KG1 (cell line): ENCODE results near the gene TAS2R42.

Source experiments
- DNase-seq: peaks from one replicate; lab custom pipeline; 2025; lab: John Stamatoyannopoulos, UW

TAS2R42 gene, protein sequence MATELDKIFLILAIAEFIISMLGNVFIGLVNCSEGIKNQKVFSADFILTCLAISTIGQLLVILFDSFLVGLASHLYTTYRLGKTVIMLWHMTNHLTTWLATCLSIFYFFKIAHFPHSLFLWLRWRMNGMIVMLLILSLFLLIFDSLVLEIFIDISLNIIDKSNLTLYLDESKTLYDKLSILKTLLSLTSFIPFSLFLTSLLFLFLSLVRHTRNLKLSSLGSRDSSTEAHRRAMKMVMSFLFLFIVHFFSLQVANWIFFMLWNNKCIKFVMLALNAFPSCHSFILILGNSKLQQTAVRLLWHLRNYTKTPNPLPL

DNA sequence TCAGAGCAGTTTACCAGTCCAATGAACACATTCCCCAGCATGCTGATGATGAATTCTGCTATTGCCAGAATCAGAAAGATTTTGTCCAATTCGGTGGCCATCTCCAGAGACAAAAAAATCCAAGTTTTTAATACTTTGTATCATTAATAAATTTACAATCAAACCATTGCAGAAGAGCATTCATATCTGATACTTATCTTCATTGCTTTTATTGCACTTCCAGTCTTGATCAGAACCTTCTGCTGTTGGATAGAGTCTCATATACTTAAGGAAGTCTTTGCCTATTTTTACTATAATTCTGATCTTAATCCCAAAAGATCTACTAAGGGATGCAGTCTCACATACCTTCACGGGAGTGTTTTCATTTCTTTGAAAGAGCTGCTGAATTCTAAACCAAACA is at the start of gene TAS2R42:
Gene TAS2R42 (minus strand): TSS at position 101 of the 400 bp plus-strand sequence. CDS start 0 bp downstream, at position 101.
- no peak for DNase-seq

DNA sequence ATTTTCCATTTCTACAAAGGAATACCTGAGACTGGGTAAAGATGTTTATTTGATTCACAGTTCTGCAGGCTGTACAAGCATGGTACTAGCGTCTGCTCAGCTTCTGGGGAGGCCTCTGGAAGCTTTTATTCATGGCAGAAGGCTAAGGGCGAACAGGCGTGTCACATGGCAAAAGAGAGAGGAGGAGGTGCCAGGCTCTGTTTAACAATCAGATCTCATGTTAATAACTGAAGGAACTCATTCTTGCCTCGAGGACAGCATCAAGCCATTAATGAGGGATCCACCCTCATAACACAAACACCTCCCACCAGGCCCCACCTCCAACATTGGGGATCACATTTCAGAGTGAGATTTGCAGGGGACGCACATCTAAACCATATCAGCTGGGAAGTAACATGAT is 46.8 kb upstream of the TAS2R42 start:
- DNase-seq = no peak

DNA sequence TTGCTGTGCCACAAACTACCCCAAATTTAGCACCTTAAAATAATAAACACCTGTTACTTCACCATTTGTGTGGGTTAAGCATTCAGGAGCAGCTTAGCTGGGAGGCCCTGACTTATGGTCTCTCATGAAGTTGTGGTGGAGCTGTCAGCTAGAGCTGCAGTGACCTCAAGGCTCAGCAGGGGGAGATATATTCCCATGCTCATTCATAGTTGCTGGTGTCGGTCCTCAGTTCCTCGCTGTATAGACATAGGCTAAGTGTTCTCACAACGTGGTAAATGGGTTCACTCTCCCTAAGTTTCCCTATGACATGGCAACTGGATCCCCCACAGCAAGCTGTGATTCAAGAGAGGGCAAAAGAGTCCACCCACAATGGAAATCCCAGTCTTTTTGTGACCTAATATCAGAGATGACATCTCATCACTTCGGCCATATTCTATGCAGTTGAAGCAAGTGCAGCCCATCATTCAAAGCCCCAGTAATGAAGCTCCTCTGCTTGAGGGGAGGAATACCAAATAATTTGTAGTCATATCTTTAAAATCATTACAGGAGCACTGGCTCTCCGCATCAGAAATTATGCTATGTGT is 41.7 kb upstream of the TAS2R42 start:
- DNase-seq = no peak

DNA sequence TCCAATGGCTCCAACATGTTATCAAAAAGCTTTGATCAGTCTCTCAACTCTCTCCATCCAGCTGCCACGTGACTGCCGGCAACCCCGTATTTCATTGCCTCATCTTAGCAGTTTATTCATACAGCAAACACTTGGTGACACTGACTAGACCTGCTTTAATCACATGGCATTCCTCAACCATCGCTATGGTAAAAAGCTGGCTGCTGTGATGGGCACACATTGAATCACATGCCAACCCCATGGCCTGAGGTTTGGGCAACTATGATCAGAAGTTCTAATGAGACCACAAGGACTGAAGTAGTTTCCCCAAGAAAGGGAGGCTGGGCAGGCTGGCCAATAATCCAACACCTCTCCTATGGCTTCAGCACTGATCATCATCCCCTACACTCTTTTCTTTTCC is 40.6 kb upstream of the TAS2R42 start:
- no peak for DNase-seq

DNA sequence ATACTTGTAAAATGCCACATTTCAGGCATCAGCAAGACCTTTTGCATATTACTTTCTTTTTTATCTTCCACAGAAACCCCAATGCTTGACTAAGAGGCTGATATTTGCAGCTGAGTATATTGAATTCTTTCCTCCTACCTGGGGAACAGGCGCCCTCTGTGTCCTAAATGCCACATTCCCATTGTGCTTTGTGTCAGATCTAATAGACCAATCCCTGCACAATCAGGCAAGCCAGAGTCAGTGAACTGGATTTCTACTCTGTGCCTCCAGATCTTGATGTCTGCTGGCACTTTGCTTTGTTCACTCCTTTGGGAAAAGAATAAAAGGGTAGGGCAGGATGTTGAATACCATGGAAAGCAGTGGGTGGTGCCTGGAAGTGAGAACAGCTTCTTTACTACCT is 22.4 kb upstream of the TAS2R42 start:
- no peak for DNase-seq

DNA sequence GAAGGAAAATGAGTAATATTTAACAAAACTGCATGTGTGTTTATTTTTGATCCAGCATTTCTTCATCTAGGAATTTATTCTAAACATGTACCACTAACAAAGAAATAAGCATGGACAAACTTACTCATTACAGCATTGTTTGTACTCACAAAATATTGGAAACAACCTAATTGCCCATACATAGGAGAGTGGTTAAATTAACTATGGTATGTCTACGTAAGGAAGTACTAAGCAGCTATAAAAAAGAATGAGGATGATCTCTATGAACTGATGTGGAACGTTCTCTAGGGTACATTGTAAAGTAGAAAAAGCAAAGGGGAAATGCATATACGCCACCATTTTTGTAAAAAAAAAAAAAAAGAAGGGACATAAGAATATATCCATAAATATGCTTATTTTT is 17.4 kb upstream of the TAS2R42 start:
- no peak for DNase-seq

DNA sequence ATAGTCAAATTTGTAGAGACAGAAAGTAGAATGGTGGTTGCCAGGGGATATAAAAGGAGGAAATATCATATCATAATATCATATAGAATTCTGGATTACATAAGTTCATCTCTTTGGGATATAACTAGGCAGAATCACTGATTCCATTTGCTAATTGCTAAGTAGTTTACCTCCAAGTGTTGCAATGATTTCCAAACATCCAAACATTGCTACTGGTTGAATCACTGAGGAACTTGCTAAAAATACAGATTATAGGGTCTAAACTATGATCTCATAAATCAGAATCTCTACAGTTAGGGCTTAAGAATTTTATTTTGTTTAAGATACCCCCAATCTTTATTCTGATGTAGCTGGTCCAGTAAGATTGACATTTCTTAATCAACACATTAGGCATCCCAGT is 16.1 kb upstream of the TAS2R42 start:
- DNase-seq = no peak

DNA sequence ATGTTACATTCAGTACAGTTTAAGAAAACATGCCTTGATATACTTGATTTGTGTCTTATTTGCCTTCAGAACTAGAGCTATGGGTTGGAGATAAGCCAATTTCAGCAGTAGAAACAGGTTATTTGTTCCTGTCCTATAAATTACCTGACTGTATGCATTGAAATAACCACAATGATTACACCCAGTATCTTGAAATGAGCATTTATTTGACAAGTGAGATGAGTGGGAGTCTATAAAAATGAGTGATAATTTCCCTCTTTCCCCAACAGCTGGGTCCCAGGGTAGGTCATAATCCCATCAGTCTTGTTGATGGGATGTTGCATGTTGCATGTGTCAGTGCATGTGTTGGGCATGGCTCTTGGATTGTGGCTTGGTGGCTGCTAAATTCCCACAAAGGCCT is 3.7 kb downstream of the TAS2R42 start:
- DNase-seq = no peak

DNA sequence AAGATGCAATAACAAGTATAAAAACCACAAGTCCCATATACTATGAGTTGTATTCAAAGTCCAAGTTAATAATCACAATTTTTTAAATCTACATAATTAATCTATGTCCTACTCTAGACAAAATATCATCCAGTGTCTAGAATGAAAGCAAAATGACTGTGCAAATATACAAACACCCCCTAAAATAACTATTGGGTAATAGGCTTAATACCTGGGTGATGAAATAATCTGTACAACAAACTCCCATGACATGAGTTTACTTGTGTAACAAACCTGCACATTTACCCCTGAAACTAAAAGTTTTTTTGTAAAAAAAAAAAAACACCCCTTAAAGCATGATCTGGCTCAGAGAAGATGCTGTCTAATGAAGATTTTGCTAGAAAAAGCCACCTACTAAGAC is 4.2 kb downstream of the TAS2R42 start:
- no peak for DNase-seq

DNA sequence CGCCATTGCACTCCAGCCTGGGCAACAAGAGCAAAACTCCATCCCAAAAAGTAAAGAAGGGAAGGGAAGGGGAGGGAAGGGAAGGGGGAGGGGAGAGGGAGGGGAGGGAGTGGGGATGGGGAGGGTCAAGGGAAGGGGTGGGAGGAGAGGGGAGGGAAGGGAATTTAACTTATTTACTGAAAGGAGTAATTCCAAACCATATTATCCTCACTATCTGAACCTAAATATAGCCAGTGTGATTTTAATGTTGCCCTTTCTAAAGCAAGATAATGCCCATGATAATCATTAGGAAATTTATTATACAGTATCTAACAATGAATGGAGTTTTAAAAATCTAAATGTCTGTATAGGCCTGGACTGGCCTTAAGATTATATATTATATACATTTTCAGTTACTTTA is 8.5 kb downstream of the TAS2R42 start:
- no peak for DNase-seq

DNA sequence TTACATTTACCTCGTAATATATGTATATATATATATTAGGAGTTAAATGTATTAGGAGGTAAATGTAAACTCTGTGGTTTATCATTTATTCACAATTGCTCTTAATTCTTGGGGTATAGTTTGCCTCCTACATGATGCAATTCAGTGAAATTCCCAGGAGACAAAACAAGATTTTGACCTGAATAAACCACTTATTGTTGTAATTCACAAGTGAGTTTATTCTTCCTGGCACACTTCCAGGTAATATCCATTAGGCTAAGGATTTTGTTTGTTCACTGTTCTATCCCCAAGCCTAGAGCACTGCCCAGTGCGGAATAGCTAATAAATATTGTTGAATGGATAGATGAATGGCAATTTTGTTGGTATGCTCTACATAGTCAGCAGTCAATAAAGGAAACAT is 12.7 kb downstream of the TAS2R42 start:
- no peak for DNase-seq

DNA sequence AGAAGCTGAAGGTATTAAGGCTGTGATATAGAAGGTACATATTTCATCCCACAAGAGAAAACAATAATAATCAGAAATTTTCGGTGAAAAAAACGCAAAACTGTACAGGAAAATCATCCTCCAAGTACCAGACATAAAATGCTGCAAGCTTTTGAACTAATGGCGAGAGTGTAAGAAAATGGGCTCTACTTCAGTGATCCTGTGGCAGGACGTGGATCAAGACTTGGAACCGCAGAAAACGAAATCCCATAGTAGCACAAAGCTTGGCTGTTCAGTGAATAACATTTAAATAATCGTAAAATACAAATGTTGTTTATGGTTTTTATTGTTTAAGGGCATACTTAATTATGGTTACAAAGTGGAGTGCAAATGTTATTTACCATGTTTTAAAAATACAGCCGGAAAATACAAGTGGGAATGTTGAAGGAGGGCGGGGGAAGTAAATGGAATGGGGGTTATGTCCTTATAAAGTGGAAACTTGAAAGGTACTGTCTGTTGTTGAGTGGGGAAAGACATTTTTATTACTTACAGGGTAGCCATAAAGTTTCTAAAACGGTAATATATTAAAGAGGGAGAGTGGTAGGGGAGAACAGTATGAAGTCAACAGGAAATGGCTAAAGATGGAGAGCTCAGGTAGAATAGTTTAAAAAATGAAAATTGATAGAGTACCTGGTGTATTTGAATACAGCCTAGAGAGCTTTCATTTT is 14.6 kb downstream of the TAS2R42 start:
- no peak for DNase-seq

DNA sequence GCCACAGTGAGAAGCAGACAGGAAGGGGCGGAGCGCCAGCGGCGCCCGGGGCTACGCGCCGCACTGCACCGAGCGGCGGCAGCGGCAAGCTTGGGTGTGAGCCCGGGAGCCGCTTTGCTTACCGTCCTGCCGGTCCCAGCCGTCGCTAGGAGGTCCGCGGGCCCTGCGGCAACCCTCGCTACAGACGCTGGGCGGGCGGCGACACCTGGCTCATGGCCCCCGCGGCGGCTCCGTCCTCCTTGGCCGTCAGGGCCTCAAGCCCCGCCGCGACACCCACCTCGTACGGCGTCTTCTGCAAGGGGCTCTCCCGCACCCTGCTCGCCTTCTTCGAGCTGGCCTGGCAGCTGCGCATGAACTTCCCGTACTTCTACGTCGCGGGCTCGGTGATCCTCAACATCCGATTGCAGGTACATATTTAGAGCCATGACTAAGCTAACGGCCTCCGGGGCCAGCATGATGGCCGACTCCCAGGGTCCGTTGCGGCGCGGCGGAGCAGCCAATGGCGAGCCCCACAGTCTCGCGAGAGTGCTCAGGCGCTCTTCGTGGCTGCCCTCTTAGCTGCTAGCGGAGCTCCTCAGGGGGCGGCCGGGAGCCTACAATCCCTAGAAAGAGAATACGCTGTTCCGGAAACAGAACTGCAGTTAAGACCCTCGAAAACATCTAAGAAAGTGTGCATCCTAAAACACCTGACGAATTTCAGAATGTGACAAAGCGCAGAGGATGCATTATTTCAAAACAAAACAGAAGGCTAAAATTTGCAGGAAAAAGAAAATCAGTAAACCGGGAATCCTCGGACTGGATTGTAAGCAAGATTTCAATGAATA is 15.4 kb downstream of the TAS2R42 start, which contains the start of gene SMIM10L1:
Gene SMIM10L1 (plus strand): TSS at position 50 of the 824 bp plus-strand sequence. CDS start 163 bp downstream, at position 213.
- peak; percentile 28 for DNase-seq

DNA sequence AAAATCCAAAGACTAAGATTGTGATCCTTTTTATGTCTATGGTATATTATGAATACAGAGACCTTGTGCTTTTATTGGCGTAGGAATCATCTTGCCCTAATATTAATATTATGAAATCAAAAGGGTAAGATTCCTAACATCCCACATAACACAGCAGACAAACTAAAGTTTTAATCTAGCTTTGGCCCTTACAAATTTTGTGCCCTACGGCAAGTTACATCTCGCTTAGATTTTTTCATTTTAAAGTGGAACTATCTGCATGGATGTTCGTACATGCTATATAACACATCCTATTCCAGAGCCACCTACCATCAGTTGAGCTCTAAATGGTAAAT is 16.0 kb downstream of the TAS2R42 start:
- DNase-seq = no peak

DNA sequence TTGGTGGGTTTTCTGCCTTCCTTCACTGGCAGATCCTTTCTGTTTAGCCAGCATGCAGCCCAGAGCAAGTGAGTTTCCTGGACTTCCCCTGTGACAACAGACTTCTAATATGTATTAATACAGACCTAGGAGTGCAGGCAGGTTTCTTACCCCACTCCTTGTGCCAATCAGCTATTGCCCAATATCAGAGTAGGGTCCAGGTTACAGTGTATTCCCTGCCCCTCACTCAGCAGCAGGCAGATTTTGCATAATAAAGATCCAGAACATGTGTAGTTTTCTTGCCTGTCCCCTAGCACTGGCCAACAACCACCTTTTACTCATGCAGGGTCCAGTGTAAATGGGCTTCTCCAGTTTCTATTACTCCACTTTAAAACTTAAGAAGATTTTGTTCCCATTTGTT is 20.4 kb downstream of the TAS2R42 start:
- no peak for DNase-seq

DNA sequence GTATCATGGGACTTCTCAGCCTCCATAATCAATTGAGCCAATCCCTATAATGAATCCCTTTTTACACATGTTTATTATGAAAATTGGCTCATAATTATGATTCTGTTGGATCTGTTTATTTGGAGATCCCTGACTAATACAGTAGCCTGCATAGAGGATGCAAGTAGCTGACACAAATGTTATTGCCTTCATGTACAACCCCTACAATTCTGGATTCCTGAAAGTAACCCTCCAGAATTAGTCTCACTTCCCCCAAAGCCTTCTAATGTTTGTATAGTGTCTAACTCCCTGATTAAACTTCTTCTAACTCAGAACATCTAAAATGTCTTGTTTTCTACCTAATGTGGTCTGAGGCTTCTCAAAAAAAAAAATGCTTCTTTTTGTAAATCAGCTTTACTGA is 22.4 kb downstream of the TAS2R42 start:
- DNase-seq = no peak

DNA sequence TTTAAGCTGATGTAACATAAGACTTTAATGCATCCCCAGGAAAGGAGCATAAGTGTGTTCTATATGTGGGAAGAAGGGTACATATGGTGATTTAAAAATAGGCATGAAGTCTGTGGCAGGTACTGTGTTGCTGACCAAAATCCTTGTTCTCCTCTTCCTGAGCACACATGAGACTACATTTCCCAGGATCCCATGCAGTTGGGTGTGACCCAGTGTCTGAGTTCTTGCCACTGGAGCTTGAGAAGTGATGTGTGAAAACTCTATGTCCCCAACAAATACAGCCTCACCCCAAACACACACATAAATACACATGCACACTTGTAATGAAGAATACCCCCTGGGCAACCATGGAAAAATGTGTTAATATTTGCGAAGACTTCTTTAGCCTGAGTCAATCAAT is 24.2 kb downstream of the TAS2R42 start:
- DNase-seq = no peak

DNA sequence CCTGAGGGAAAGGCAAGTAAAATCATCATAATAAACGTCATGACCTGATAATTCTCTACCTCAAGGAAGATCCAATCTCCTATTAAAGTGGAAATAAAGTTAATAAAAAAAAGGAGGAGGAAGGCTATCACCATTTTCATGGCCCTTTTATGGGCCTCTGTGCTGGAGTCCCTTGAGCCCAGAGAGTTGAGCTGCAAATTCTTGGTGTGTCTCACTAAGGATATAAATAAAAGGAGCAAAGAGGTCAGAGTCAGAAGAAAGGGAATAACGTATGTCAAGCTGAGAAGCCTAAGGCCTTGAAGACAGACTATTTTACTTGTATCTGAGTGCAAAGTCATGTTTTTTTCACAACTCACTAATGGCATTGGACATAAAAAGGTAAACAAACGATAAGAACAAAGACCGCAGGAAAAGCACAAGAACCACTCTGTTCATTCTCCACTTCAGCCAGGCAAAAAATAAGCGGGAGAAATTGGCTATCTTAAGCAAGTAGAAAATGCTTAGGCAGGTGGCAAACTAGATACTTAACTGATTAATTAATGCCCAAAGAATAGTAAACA is 27.8 kb downstream of the TAS2R42 start:
- DNase-seq = no peak

DNA sequence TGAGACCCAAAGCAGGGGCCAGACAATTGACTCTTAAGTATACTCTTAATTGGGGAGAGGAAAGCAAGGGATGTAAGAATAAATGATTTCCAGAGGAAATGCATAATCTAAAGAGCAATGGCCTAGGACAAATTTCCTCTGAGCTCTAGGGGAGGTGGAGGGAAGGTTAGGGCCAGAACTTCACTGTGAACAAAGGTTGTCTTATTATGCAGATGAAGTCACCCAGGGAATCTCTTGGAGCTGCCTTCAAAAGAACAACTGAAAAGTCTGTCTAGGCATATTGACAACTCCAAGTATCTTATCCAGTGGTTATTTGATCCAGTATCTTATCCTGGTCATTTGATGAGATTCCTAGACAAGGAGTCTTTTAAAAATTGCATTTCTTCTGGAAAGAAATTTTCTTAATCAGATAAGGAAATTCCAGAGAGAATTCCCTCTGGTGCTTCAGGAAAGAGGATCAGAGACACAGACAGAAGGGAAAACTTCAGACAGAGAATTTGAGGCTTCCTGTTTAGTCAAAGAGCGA is 32.3 kb downstream of the TAS2R42 start:
- DNase-seq = no peak

DNA sequence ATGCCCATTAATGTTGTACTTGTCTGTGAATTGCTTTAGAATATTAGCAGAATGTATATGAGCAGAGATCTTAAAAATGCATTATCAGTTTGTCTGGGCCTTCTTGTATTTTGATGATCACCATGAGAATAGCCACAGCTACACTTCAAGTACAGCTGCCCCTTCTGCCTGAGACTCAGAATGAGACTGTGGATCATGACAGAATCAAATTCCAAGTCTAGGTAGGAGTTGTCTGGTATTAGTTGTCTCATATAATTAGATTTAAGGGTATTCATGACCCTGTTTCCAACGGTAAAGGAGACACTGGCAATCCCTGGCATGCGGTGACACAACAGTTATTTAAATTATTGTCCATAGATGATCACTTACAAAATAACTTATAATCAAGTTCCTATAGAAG is 34.0 kb downstream of the TAS2R42 start:
- DNase-seq = no peak

DNA sequence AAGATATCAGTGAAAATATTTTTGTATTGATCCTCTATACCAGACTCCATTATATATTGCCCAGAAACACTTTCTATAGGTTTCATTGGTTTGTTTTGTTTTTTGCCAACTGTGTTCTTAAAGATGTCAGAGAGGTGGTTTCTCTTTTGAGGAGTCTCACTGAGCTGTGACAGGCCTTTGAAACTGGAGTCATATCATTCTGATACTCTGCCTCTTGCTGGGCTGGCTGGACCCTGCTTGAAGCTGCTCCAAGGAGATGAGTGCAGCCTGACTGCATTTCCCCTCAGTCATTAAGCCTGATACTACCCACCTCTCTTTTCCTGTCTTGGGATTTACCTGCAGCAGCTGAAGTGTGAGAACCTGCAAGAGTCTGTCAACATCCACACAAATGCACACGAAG is 35.9 kb downstream of the TAS2R42 start:
- DNase-seq = no peak

DNA sequence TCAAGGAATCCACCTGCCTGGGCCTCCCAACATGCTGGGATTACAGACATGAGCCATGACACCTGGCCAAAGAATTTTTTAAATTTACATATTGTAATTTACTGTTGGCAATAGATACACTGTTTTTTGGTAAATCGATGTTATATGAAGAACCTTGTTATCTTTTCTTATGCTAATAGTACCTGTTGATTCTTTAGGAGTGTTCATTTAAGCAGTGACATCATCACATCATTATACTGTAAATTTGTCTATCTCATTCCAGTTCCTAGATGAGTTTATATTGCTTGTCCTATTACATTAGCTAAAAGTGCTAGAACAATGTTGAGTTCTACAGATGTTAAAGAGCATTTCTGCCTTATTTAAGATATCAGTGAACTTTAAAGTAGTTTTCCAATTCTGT is 39.3 kb downstream of the TAS2R42 start:
- DNase-seq = no peak
